H1 (cell line): ENCODE data around the gene FGFBP2. TPM values are rescaled to one million over a fixed set of nuclear protein-coding genes. Genes with fewer than 3 reads are reported as not detected.

Experiments
- CTCF ChIA-PET: fragments of 300-600 bp; sonication (Branson Sonifier 250); formaldehyde crosslinking; loops from one replicate; lab custom pipeline; 2021; ENCODE audit not compliant: partially characterized antibody; lab: Charles Lee
- POLR2A ChIA-PET: fragments of 300-600 bp; sonication (Branson Sonifier 250); formaldehyde crosslinking; loops from one replicate; lab custom pipeline; 2021; ENCODE audit warnings: inconsistent platforms; ENCODE audit not compliant: partially characterized antibody; lab: Charles Lee
- DNase-seq, 2 experiments: peaks; one replicate each; pipeline versions ENCODE4 v3.0.0 to v3.0.0-alpha.2; 2010 to 2022; ENCODE audit warnings: low spot score in 2 of 2, low read depth in 1 of 2, mixed read lengths in 1 of 2
- FAIRE-seq: peaks from 2 replicates; lab custom pipeline; 2011; peaks lifted over from hg19 to GRCh38; lab: Jason Lieb, UNC
- H2AFZ ChIP-seq: 2 replicates; pipeline ENCODE4 v1.8.1; 2012; ENCODE audit warnings: low read length, inconsistent platforms
- H2AK5ac ChIP-seq: 2 replicates; pipeline ENCODE4 v1.6.1; 2013; ENCODE audit warnings: low read depth, low read length
- H2BK120ac ChIP-seq: replicated peaks from 2 replicates; pipeline ENCODE3; 2013; ENCODE audit warnings: low read depth, low read length, inconsistent platforms
- H2BK12ac ChIP-seq: 2 replicates; pipeline ENCODE4 v1.6.1; 2013; ENCODE audit warnings: low read depth, low read length
- H2BK15ac ChIP-seq: 2 replicates; pipeline ENCODE4 v1.6.1; 2013; ENCODE audit warnings: low read length
- H2BK20ac ChIP-seq: 2 replicates; pipeline ENCODE4 v1.6.1; 2013; ENCODE audit warnings: low read length
- H2BK5ac ChIP-seq: 2 replicates; pipeline ENCODE4 v1.6.1; 2013; ENCODE audit warnings: low read depth, low read length
- H3K14ac ChIP-seq: 2 replicates; pipeline ENCODE4 v1.6.1; 2013; ENCODE audit warnings: inconsistent platforms; ENCODE audit not compliant: insufficient read length
- H3K18ac ChIP-seq: 2 replicates; pipeline ENCODE4 v1.6.1; 2013; ENCODE audit warnings: low read length; ENCODE audit errors: extremely low read depth
- H3K23ac ChIP-seq: 2 replicates; pipeline ENCODE4 v1.6.1; 2013; ENCODE audit warnings: inconsistent platforms; ENCODE audit not compliant: insufficient read length
- H3K23me2 ChIP-seq: 2 replicates; pipeline ENCODE4 v1.6.1; 2013; ENCODE audit warnings: low read depth, low read length
- H3K27ac ChIP-seq: 2 replicates; pipeline ENCODE4 v1.6.1; 2011; ENCODE audit warnings: low read depth, low read length, inconsistent platforms
- H3K27me3 ChIP-seq, 4 experiments: replicated peaks in 1 of 4; 1 replicate in 1 of 4; 2 replicates in 3 of 4; pipeline versions ENCODE4 v1.6.1 to v1.8.1; 2011 to 2013; ENCODE audit warnings: low read length in 3 of 4, mild to moderate bottlenecking in 3 of 4, inconsistent platforms in 2 of 4, mixed read lengths in 2 of 4, moderate library complexity in 1 of 4; ENCODE audit not compliant: control insufficient read depth in 3 of 4, insufficient read depth in 3 of 4; ENCODE audit errors: extremely low read depth in 1 of 4
- H3K36me3 ChIP-seq, 4 experiments: 2 replicates each; pipeline versions ENCODE4 v1.6.1 to v1.8.1; 2011 to 2013; ENCODE audit warnings: mild to moderate bottlenecking in 4 of 4, low read length in 3 of 4, moderate library complexity in 2 of 4, control low read depth in 1 of 4, inconsistent platforms in 1 of 4; ENCODE audit not compliant: insufficient read depth in 4 of 4, control insufficient read depth in 2 of 4
- H3K4ac ChIP-seq: replicated peaks from 2 replicates; pipeline ENCODE3; 2013; ENCODE audit warnings: low read length, low read depth, mixed read lengths, inconsistent platforms; ENCODE audit not compliant: insufficient read length
- H3K4me1 ChIP-seq, 4 experiments: replicated peaks in 1 of 4; 1 replicate in 1 of 4; 2 replicates in 3 of 4; pipeline versions ENCODE4 v1.6.1 to v1.8.1; 2011 to 2013; ENCODE audit warnings: low read length in 3 of 4, inconsistent platforms in 2 of 4, mixed read lengths in 1 of 4; ENCODE audit not compliant: insufficient read depth in 4 of 4, control insufficient read depth in 3 of 4
- H3K4me2 ChIP-seq, 2 experiments: 2 replicates each; pipeline versions ENCODE4 v1.6.1 to v1.8.1; 2011 to 2013; ENCODE audit warnings: low read depth in 2 of 2, low read length in 2 of 2, control low read depth in 1 of 2, inconsistent platforms in 1 of 2, mild to moderate bottlenecking in 1 of 2; ENCODE audit not compliant: insufficient read depth in 1 of 2
- H3K4me3 ChIP-seq, 4 experiments: fragments of 200-600, 300-600 bp in 1 of 4; sonication (generic), shearing (Covaris generic), sonication (Bioruptor Twin) in 1 of 4; 2 replicates each; pipeline versions ENCODE4 v1.5.1 to v1.8.1; 2011 to 2016; ENCODE audit warnings: low read length in 4 of 4, low read depth in 3 of 4, control low read depth in 2 of 4, inconsistent platforms in 2 of 4, mild to moderate bottlenecking in 2 of 4, mixed read lengths in 1 of 4, moderate library complexity in 1 of 4; ENCODE audit not compliant: insufficient read depth in 2 of 4; ENCODE audit errors: extremely low read depth in 1 of 4
- H3K56ac ChIP-seq: replicated peaks from 2 replicates; pipeline ENCODE3; 2013; ENCODE audit warnings: low read depth, mild to moderate bottlenecking, mixed read lengths, low read length, inconsistent platforms; ENCODE audit not compliant: insufficient read length
- H3K79me1 ChIP-seq: 2 replicates; pipeline ENCODE4 v1.6.1; 2013; ENCODE audit warnings: low read depth, low read length, control low read depth
- H3K79me2 ChIP-seq, 2 experiments: 2 replicates each; pipeline versions ENCODE4 v1.6.1 to v1.8.1; 2012 to 2013; ENCODE audit warnings: low read length in 2 of 2, mild to moderate bottlenecking in 2 of 2, inconsistent platforms in 1 of 2; ENCODE audit not compliant: insufficient read depth in 2 of 2, control insufficient read depth in 1 of 2
- H3K9ac ChIP-seq, 4 experiments: replicated peaks in 1 of 4; 1 replicate in 1 of 4; 2 replicates in 3 of 4; pipeline versions ENCODE4 v1.6.1 to v1.8.1; 2011 to 2013; ENCODE audit warnings: low read depth in 3 of 4, low read length in 3 of 4, control low read depth in 2 of 4, mild to moderate bottlenecking in 2 of 4, moderate library complexity in 2 of 4, inconsistent platforms in 1 of 4; ENCODE audit errors: extremely low read depth in 1 of 4
- H3K9me3 ChIP-seq, 2 experiments: 2 replicates each; pipeline versions ENCODE4 v1.6.1 to v1.8.1; 2012 to 2013; ENCODE audit warnings: mild to moderate bottlenecking in 2 of 2, moderate library complexity in 2 of 2, control low read depth in 1 of 2, inconsistent platforms in 1 of 2, low read depth in 1 of 2, low read length in 1 of 2, mixed read lengths in 1 of 2; ENCODE audit not compliant: insufficient read depth in 2 of 2
- H4K20me1 ChIP-seq, 2 experiments: replicated peaks in 1 of 2; 2 replicates each; pipeline versions ENCODE3 to v1.8.1; 2011 to 2013; ENCODE audit warnings: inconsistent platforms in 2 of 2, low read length in 2 of 2, mild to moderate bottlenecking in 1 of 2; ENCODE audit not compliant: insufficient read depth in 2 of 2, control insufficient read depth in 1 of 2
- H4K5ac ChIP-seq: 2 replicates; pipeline ENCODE4 v1.6.1; 2013; ENCODE audit warnings: low read length, low read depth, mixed read lengths, inconsistent platforms; ENCODE audit not compliant: insufficient read length
- H4K8ac ChIP-seq: 2 replicates; pipeline ENCODE4 v1.8.0; 2013; ENCODE audit warnings: mild to moderate bottlenecking, moderate library complexity, low read length, inconsistent platforms; ENCODE audit not compliant: insufficient read depth; ENCODE audit errors: extremely low read depth
- H4K91ac ChIP-seq: replicated peaks from 2 replicates; pipeline ENCODE3; 2013; ENCODE audit warnings: low read length, mixed read lengths, inconsistent platforms; ENCODE audit not compliant: insufficient read length
- CBX8 ChIP-seq: fragments of 300-800, 300-1000 bp; sonication (generic); IDR thresholded peaks from 2 replicates; pipeline ENCODE4 v1.7.1; 2016; ENCODE audit warnings: low read depth, low read length, borderline replicate concordance
- CHD1 ChIP-seq: IDR thresholded peaks from 2 replicates; pipeline ENCODE4 v1.6.1; 2012; ENCODE audit warnings: low read depth, low read length, improper control_type of control experiment
- CTBP2 ChIP-seq: IDR thresholded peaks from 2 replicates; pipeline ENCODE4 v1.7.0; 2011; ENCODE audit warnings: borderline replicate concordance, mild to moderate bottlenecking, moderate library complexity, mixed read lengths, low read length; ENCODE audit not compliant: insufficient read depth, insufficient read length
- TAF7 ChIP-seq: optimal IDR thresholded peaks from 2 replicates; pipeline ENCODE3; 2011; ENCODE audit warnings: low read depth, mild to moderate bottlenecking, inconsistent platforms, low read length, moderate library complexity, borderline replicate concordance
- YY1 ChIP-seq: IDR thresholded peaks from 2 replicates; pipeline ENCODE4 v1.6.1; 2011; ENCODE audit warnings: low read depth, mild to moderate bottlenecking, low read length
- WGBS, 2 experiments: shearing (Covaris generic) in 1 of 2; methylation state at CpG; one replicate each; pipeline versions ENCODE4 v1.1.6 to v1.1.7; 2013 to 2015; ENCODE audit warnings: low lambda C conversion rate in 2 of 2, mixed read lengths in 2 of 2, inconsistent platforms in 1 of 2, low coverage in 1 of 2, missing lambda C conversion rate in 1 of 2; ENCODE audit not compliant: insufficient replicate concordance in 2 of 2, insufficient coverage in 1 of 2, insufficient read length in 1 of 2; ENCODE audit errors: extremely low coverage in 1 of 2, missing lambda C conversion rate in 1 of 2; 5-methylcytosine and 5-hydroxymethylcytosine counted together
- polyA plus RNA-seq, 7 experiments: library from polyadenylated mRNA; depleted of rRNA in 3 of 7; stranded (reverse) in 5 of 7; unstranded in 2 of 7; fragments of >200 nt in 5 of 7; fragments of 200-250 nt in 2 of 7; gene quantifications; 1 replicate in 5 of 7; 2 replicates in 1 of 7; 4 replicates in 1 of 7; pipeline versions ENCODE4 v1.2.1 to v1.2.3, GENCODE V29; 2011 to 2013; ENCODE audit warnings: missing spikeins in 2 of 7, mixed read lengths in 2 of 7
- total RNA-seq: library from RNA; stranded (reverse); fragmentation: NEBNext Ultra II Directional; extraction: Animal tissue kit (Norgen Biotek cat#: 25700); gene quantifications from 2 replicates; pipeline ENCODE4 v1.2.1, GENCODE V29; 2021

FGFBP2 gene
- total and polyA plus RNA-seq, 2 of the 8 experiments (the other 6 are each of a cell fraction or from before 2014, with no cell fraction given): 0.15 TPM; not detected in 1

GRCh38 chr4:15936495-15936894 lies 26.5 kb downstream of the FGFBP2 start:
- ChIA-PET POLR2A (no interaction called here), CTCF (interaction anchor here (0.8 to 6.3 kb wide), 4 partner anchors 18 to 129 kb away, joined by 3 to 40 read pairs (median 20); no protein-coding TSS in a partner anchor)
- no peaks in the 10 kb centered on the region for H3K79me1 ChIP-seq
- peaks cover 0 to 3% of the 10 kb centered on the region in 2 experiments for H4K20me1 ChIP-seq
- H3K27me3 ChIP-seq: no peaks in the 10 kb centered on the region
- H3K4me3 ChIP-seq: no peak overlapping the region
- no peak overlapping the region for H2BK120ac ChIP-seq
- H2AFZ ChIP-seq: no peak overlapping the region
- no peak overlapping the region for H3K4me2 ChIP-seq
- H2AK5ac ChIP-seq: no peak overlapping the region
- H3K79me2 ChIP-seq: no peaks in the 10 kb centered on the region
- no peak overlapping the region for H2BK12ac ChIP-seq
- no peak overlapping the region; a peak in 1 of 7 replicates for H3K9ac ChIP-seq
- no peak overlapping the region for H3K14ac ChIP-seq
- H3K9me3 ChIP-seq: no peaks in the 10 kb centered on the region
- no peak overlapping the region for H4K5ac ChIP-seq
- 0 out of 2 replicates have a peak overlapping the region, but pooled peaks have one; percentile 9 for H4K8ac ChIP-seq
- peaks cover 0 to 9% (median 3%) of the 10 kb centered on the region in 4 experiments; a peak in 2 of 7 replicates for H3K4me1 ChIP-seq
- H3K56ac ChIP-seq: no peak overlapping the region
- no peak overlapping the region for H2BK5ac ChIP-seq
- no peak overlapping the region for H2BK15ac ChIP-seq
- no peak overlapping the region for H3K18ac ChIP-seq
- no peak overlapping the region for H2BK20ac ChIP-seq
- no peak overlapping the region for H4K91ac ChIP-seq
- H3K23ac ChIP-seq: no peak overlapping the region
- no peak overlapping the region for H3K27ac ChIP-seq
- no peak for DNase-seq
- H3K4ac ChIP-seq: no peak overlapping the region
- H3K23me2 ChIP-seq: peaks cover 4% of the 10 kb centered on the region; the same call in 1 of the 2 replicates
- FAIRE-seq: no peak
- 86% methylated on average over 4 of the region's 4 CpGs; no CpG with 5 or more reads in 1 of the 2 experiments for WGBS, 2 experiments
- TF ChIP-seq YY1 (no peak), CBX8 (no peak), TAF7 (no peak), CTBP2 (no peak), CHD1 (no peak)
- no peaks in the 10 kb centered on the region for H3K36me3 ChIP-seq
